WTC11 (cell line): Measurements from ENCODE around the gene ROR2. TPM values are rescaled to one million over a fixed set of nuclear protein-coding genes. Genes with fewer than 3 reads are reported as not detected.

Experiments
- ATAC-seq: fragments of 200-7000 bp; cut with Tn5 transposase; 2 replicates; pipeline ENCODE4 v1.10.0; 2021; ENCODE audit warnings: mild to moderate bottlenecking, moderate library complexity
- CTCF ChIA-PET: fragments of 300-600 bp; sonication (Branson Sonifier 250); formaldehyde crosslinking; loops from one replicate; lab custom pipeline; 2021; ENCODE audit warnings: antibody characterized with exemption; lab: Charles Lee
- POLR2A ChIA-PET: fragments of 350-600 bp; sonication (Branson Sonifier 250); formaldehyde crosslinking; loops from one replicate; lab custom pipeline; 2021; ENCODE audit warnings: antibody characterized with exemption; lab: Charles Lee
- DNase-seq: peaks from one replicate; pipeline ENCODE4 v3.0.0; 2021; ENCODE audit warnings: low spot score
- H3K27ac Mint-ChIP-seq: 2 replicates; pipeline ENCODE4 v1.8.0; 2021; ENCODE audit warnings: mixed read lengths
- H3K27me3 Mint-ChIP-seq: 2 replicates; pipeline ENCODE4 v1.8.0; 2021; ENCODE audit warnings: low read depth, mild to moderate bottlenecking, moderate library complexity, mixed read lengths
- H3K36me3 Mint-ChIP-seq: 2 replicates; pipeline ENCODE4 v1.8.0; 2021; ENCODE audit warnings: mixed read lengths
- H3K4me1 Mint-ChIP-seq: 2 replicates; pipeline ENCODE4 v1.8.0; 2022; ENCODE audit warnings: mixed read lengths
- H3K4me3 Mint-ChIP-seq: 2 replicates; pipeline ENCODE4 v1.8.0; 2021; ENCODE audit warnings: mild to moderate bottlenecking, moderate library complexity, mixed read lengths
- H3K9me3 Mint-ChIP-seq: 2 replicates; pipeline ENCODE4 v1.8.0; 2021; ENCODE audit warnings: mixed read lengths
- CREB1 ChIP-seq: sonication (generic); formaldehyde crosslinking; IDR thresholded peaks from 2 replicates; pipeline ENCODE4 v1.8.0; 2023; ENCODE audit warnings: mild to moderate bottlenecking, missing genetic modification reagents
- EMX1 ChIP-seq: fragments of 250-450 bp; sonication (Bioruptor Pico); IDR thresholded peaks from 2 replicates; pipeline ENCODE4 v1.8.0; 2021; ENCODE audit warnings: mild to moderate bottlenecking
- FOXP1 ChIP-seq: sonication (generic); formaldehyde crosslinking; IDR thresholded peaks from 2 replicates; pipeline ENCODE4 v1.8.0; 2022; ENCODE audit warnings: missing genetic modification reagents, mild to moderate bottlenecking, moderate library complexity, borderline replicate concordance
- FOXP4 ChIP-seq: sonication (generic); formaldehyde crosslinking; IDR thresholded peaks from 2 replicates; pipeline ENCODE4 v1.8.0; 2022; ENCODE audit warnings: mild to moderate bottlenecking, missing genetic modification reagents
- GTF2I ChIP-seq: fragments of 250-450 bp; sonication (Bioruptor Pico); conservative IDR thresholded peaks from 2 replicates; pipeline ENCODE4 v1.4.0; 2021; ENCODE audit warnings: mild to moderate bottlenecking
- HMGA2 ChIP-seq: fragments of 250-450 bp; sonication (Bioruptor Pico); IDR thresholded peaks from 2 replicates; pipeline ENCODE4 v1.4.0; 2021; ENCODE audit warnings: mild to moderate bottlenecking, moderate library complexity
- IRF2 ChIP-seq: sonication (generic); formaldehyde crosslinking; IDR thresholded peaks from 2 replicates; pipeline ENCODE4 v1.8.0; 2022; ENCODE audit warnings: low read depth, missing genetic modification reagents, borderline replicate concordance
- KAT7 ChIP-seq: sonication (generic); formaldehyde crosslinking; IDR thresholded peaks from 2 replicates; pipeline ENCODE4 v1.8.1; 2023; ENCODE audit warnings: missing genetic modification reagents, mild to moderate bottlenecking, borderline replicate concordance
- NFE2L1 ChIP-seq: sonication (generic); formaldehyde crosslinking; IDR thresholded peaks from 2 replicates; pipeline ENCODE4 v1.8.1; 2023; ENCODE audit warnings: missing genetic modification reagents
- NFYB ChIP-seq: sonication (generic); formaldehyde crosslinking; conservative IDR thresholded peaks from 2 replicates; pipeline ENCODE4 v1.8.0; 2022; ENCODE audit warnings: low read depth, missing genetic modification reagents
- SMAD4 ChIP-seq: sonication (generic); formaldehyde crosslinking; IDR thresholded peaks from 2 replicates; pipeline ENCODE4 v1.8.0; 2022; ENCODE audit warnings: mild to moderate bottlenecking, missing genetic modification reagents
- SP1 ChIP-seq: sonication (generic); formaldehyde crosslinking; conservative IDR thresholded peaks from 2 replicates; pipeline ENCODE4 v1.8.1; 2022; ENCODE audit warnings: missing genetic modification reagents
- TEAD1 ChIP-seq: sonication (generic); formaldehyde crosslinking; IDR thresholded peaks from 2 replicates; pipeline ENCODE4 v1.8.0; 2022; ENCODE audit warnings: mild to moderate bottlenecking, missing genetic modification reagents
- TP53 ChIP-seq: sonication (generic); formaldehyde crosslinking; IDR thresholded peaks from 2 replicates; pipeline ENCODE4 v1.8.1; 2023; ENCODE audit warnings: mild to moderate bottlenecking, missing genetic modification reagents
- USF1 ChIP-seq: sonication (generic); formaldehyde crosslinking; IDR thresholded peaks from 2 replicates; pipeline ENCODE4 v1.8.0; 2022; ENCODE audit warnings: mild to moderate bottlenecking, missing genetic modification reagents
- ZNF121 ChIP-seq: sonication (generic); formaldehyde crosslinking; IDR thresholded peaks from 2 replicates; pipeline ENCODE4 v1.8.0; 2023; ENCODE audit warnings: missing genetic modification reagents
- ZNF219 ChIP-seq: sonication (generic); formaldehyde crosslinking; IDR thresholded peaks from 2 replicates; pipeline ENCODE4 v1.8.0; 2023; ENCODE audit warnings: missing genetic modification reagents, mild to moderate bottlenecking, borderline replicate concordance
- ZNF317 ChIP-seq: sonication (generic); formaldehyde crosslinking; IDR thresholded peaks from 2 replicates; pipeline ENCODE4 v1.8.1; 2023; ENCODE audit warnings: low read depth, mild to moderate bottlenecking, moderate library complexity, missing genetic modification reagents, borderline replicate concordance
- ZNF416 ChIP-seq: fragments of 250-450 bp; sonication (Bioruptor Pico); IDR thresholded peaks from 2 replicates; pipeline ENCODE4 v1.9.0; 2021; ENCODE audit warnings: mild to moderate bottlenecking, inconsistent platforms
- total RNA-seq: library from RNA; stranded (reverse); gene quantifications from 3 replicates; pipeline ENCODE4 v1.2.3, GENCODE V29; 2021

The ROR2 gene
- total RNA-seq, 1 experiment from 2014 or later, result 19.8 TPM

GRCh38 chr9:91606255-91606995 lies 343.6 kb downstream of the ROR2 start:
- ChIA-PET CTCF (no interaction called here), POLR2A (no interaction called here)
- Mint-ChIP-seq H3K36me3 (no peaks in the 10 kb centered on the region), H3K4me1 (peaks cover 8% of the 10 kb centered on the region), H3K4me3 (no peak overlapping the region), H3K27me3 (no peaks in the 10 kb centered on the region), H3K27ac (no peak overlapping the region), H3K9me3 (no peaks in the 10 kb centered on the region)
- no peak for TF ChIP-seq FOXP1
- TF ChIP-seq GTF2I (CRISPR knock-in tag), result no peak
- TF ChIP-seq CREB1 (CRISPR knock-in tag), result no peak
- TF ChIP-seq NFE2L1 (CRISPR knock-in tag), result no peak
- TF ChIP-seq HMGA2 (CRISPR knock-in tag), result no peak
- ATAC-seq, result no peak
- DNase-seq, result no peak

GRCh38 chr9:91604451-91605179 lies 345.4 kb downstream of the ROR2 start:
- TF ChIP-seq NFYB (CRISPR knock-in tag), result no peak
- TF ChIP-seq SMAD4 (CRISPR knock-in tag), result no peak
- TF ChIP-seq TP53 (CRISPR knock-in tag), result no peak
- TF ChIP-seq KAT7 (CRISPR knock-in tag), result no peak
- TF ChIP-seq ZNF317 (CRISPR knock-in tag), result no peak
- TF ChIP-seq ZNF121, result no peak
- TF ChIP-seq ZNF416 (CRISPR knock-in tag), result no peak
- H3K27me3 Mint-ChIP-seq, result no peaks in the 10 kb centered on the region
- no peak overlapping the region for H3K4me3 Mint-ChIP-seq
- ATAC-seq (no peak), DNase-seq (no peak)
- peaks cover 8% of the 10 kb centered on the region for H3K4me1 Mint-ChIP-seq
- ChIA-PET CTCF (interaction anchor here (0.7 kb wide), 2 partner anchors 13 to 869 kb away, joined by 3 read pairs; no protein-coding TSS in a partner anchor), POLR2A (no interaction called here)
- no peak overlapping the region for H3K27ac Mint-ChIP-seq
- H3K36me3 Mint-ChIP-seq, result no peaks in the 10 kb centered on the region
- no peaks in the 10 kb centered on the region for H3K9me3 Mint-ChIP-seq

- TF ChIP-seq EMX1 (CRISPR knock-in tag) (no peak), USF1 (CRISPR knock-in tag) (no peak), IRF2 (CRISPR knock-in tag) (no peak), FOXP4 (CRISPR knock-in tag) (no peak), ZNF219 (CRISPR knock-in tag) (no peak), KAT7 (CRISPR knock-in tag) (no peak), SP1 (no peak), TEAD1 (CRISPR knock-in tag) (no peak), NFYB (CRISPR knock-in tag) (no peak)
- TF ChIP-seq, all 79 proteins: peak for 0
- ChIA-PET POLR2A (no interaction called here), CTCF (no interaction called here)
- Mint-ChIP-seq H3K4me1 (peaks cover 8% of the 10 kb centered on the region), H3K36me3 (no peaks in the 10 kb centered on the region), H3K27me3 (no peaks in the 10 kb centered on the region), H3K9me3 (no peaks in the 10 kb centered on the region), H3K27ac (no peak overlapping the region), H3K4me3 (no peak overlapping the region)
- DNase-seq, result no peak
- ATAC-seq, result no peak
These were observed 346.1 kb downstream of the ROR2 start for GRCh38 chr9:91603932-91604331.
